Measurements from ENCODE around the gene PET117.
"Not testable (repeated sequence)": the region's sequence is repeated elsewhere in the genome, so short reads cannot be mapped to it uniquely, and the experiment has no call there.

The PET117 gene

GRCh38 chr20:18156045-18156444 lies 18.4 kb downstream of the PET117 start:
- DNase-seq = no peak

GRCh38 chr20:18164356-18164755 lies 26.7 kb downstream of the PET117 start:
- DNase-seq = no peak

GRCh38 chr20:18165553-18165952 lies 27.9 kb downstream of the PET117 start:
- no peak for DNase-seq

GRCh38 chr20:18166241-18166881 lies 28.7 kb downstream of the PET117 start:
- no peak for DNase-seq

GRCh38 chr20:18166950-18167349 lies 29.3 kb downstream of the PET117 start:
- no peak for DNase-seq

GRCh38 chr20:18172379-18172778 lies 34.7 kb downstream of the PET117 start:
- DNase-seq = no peak

GRCh38 chr20:18174906-18175683 lies 37.4 kb downstream of the PET117 start:
- DNase-seq = no peak

GRCh38 chr20:18176318-18176785 lies 38.7 kb downstream of the PET117 start:
- peak in 1 of 56 donors; percentile 1 for DNase-seq

- DNase-seq = not testable (repeated sequence)
These were observed 42.7 kb downstream of the PET117 start for GRCh38 chr20:18180366-18180765.

GRCh38 chr20:18180815-18181214 lies 43.2 kb downstream of the PET117 start:
- no peak for DNase-seq

- no peak for DNase-seq
These were observed 49.4 kb downstream of the PET117 start for GRCh38 chr20:18187020-18187419.

- DNase-seq = no peak
These were observed 50.8 kb downstream of the PET117 start for GRCh38 chr20:18188434-18188833.

- DNase-seq = no peak
These were observed 52.9 kb downstream of the PET117 start for GRCh38 chr20:18190338-18191233.

- DNase-seq = no peak
These were observed 53.6 kb downstream of the PET117 start for GRCh38 chr20:18191306-18191705.
